ENCODE measurements around the gene DLGAP4.
A peak's percentile ranks its signal among the peaks of the same experiment; 100 is the strongest.

Gene DLGAP4

GRCh38 chr20:36384022-36384619 lies 78.0 kb downstream of the DLGAP4 start:
- DNase-seq = peak in 1 of 2 donors; percentile 10

DNA sequence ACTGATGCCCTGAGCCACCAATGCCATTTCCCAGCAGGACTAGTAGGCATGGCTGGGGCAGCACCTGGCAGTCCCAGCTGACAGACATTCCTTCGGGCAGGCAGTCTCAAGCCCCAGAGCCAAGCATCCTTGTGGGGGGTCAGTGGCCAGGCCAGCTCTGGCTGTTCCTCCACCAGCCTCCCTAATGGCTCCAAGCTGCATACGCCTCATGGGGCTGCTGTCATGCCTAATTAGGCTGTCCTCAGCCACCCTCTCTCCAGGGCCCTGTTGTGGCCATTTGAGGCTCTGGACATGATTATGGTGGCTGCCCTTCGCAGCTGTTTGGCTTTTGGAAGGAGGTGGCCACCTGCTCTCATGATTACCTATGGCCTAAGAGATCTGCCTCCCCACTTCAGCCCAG lies 79.4 kb downstream of the DLGAP4 start:
- DNase-seq = no peak

GRCh38 chr20:36386236-36386635 lies 80.1 kb downstream of the DLGAP4 start:
- DNase-seq = no peak

- no peak for DNase-seq
Observed at GRCh38 chr20:36390269-36390668, 84.1 kb downstream of the DLGAP4 start.

- DNase-seq = no peak
Observed at GRCh38 chr20:36390719-36391415, 84.7 kb downstream of the DLGAP4 start.

DNA sequence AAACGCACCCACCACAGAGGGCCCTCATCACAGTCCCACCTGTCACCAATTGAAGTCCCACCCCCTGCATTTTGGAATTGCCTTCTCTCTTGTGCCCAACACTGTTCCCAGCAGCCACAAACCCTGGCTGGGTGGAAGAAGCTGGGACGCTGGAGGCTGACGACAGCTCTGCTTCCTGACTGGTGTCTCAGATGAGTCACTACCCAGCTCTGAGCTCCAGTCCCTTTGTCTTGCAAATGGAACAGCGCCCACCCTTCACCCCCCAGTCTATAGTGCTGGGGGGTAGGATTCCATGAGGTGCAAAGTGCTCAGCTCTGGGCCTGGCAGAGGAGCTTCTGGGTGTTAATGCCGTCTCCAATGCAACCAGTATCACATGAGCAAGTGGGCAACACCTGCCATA lies 85.3 kb downstream of the DLGAP4 start:
- no peak for DNase-seq

- DNase-seq = no peak
Observed at GRCh38 chr20:36391955-36392354, 85.8 kb downstream of the DLGAP4 start.

- DNase-seq = no peak
Observed at GRCh38 chr20:36392989-36393388, 86.8 kb downstream of the DLGAP4 start.

GRCh38 chr20:36394340-36394965 lies 88.3 kb downstream of the DLGAP4 start:
- DNase-seq = no peak

- DNase-seq = no peak
Observed at GRCh38 chr20:36396340-36396739, 90.2 kb downstream of the DLGAP4 start.

- DNase-seq = no peak
Observed at GRCh38 chr20:36396847-36397630, 90.9 kb downstream of the DLGAP4 start.

- DNase-seq = no peak
Observed at GRCh38 chr20:36398515-36398914, 92.4 kb downstream of the DLGAP4 start.

- peak in 1 of 2 donors; percentile 15 for DNase-seq
Observed at GRCh38 chr20:36399147-36399968, 93.2 kb downstream of the DLGAP4 start.

GRCh38 chr20:36399969-36400545 lies 93.9 kb downstream of the DLGAP4 start:
- DNase-seq = no peak

DNA sequence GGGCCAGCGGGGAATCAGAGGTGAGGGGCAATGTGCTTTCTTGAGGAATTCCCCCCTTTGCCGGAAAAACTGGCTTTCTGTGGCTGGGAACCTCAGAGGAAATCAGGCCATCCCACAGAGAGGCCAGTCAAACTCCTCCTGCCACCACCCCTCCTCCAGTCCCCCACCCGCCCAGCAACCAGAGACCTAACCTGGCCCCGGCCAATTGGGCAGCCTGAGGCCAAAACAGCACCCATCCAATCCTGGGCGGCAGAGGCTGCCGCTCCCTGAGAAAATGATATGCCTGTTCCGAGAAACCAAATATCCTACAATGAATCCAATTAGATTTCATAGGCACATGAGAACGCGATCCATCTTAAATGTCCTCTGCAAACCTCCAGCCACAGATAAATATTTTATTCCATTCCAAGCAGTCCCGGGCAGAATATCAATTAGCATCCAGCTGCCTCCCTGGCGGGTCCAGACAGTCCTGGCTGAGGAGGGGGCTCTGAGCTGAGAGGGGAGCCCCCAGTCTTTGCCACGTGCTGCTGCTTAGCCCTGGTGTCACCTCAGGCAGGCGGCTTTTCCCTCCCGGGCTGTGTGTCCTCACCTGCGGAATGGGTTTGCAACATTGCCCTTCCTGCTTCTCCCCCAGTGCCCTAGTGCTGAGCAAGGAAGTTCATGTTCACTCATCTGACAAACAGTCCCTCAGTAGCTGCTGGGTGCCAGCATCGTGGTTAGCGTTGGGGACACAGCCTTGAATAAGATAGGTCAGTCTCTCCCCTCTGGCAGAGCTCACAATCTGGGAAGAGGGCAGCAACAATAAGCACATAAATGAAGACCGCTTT lies 95.0 kb downstream of the DLGAP4 start:
- DNase-seq = no peak

DNA sequence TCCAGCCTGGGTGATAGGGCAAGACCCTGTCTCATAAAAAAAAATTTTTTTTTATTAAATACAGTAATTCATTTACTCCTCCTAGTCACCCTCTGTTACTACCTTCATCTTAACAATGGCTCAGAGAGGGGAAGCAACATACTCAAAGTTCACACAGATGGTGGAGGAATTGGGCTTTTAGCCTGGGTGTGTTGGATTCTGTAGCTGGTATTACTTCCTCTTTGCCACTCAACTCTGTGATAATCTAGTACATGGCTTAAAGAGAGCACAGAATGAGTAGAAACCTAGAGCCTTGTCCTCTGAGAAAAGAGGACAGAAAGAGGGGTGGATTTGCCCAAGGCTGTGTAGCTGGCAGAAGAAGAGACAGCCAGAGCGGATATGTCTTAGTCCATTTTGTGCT lies 96.6 kb downstream of the DLGAP4 start:
- no peak for DNase-seq

DNA sequence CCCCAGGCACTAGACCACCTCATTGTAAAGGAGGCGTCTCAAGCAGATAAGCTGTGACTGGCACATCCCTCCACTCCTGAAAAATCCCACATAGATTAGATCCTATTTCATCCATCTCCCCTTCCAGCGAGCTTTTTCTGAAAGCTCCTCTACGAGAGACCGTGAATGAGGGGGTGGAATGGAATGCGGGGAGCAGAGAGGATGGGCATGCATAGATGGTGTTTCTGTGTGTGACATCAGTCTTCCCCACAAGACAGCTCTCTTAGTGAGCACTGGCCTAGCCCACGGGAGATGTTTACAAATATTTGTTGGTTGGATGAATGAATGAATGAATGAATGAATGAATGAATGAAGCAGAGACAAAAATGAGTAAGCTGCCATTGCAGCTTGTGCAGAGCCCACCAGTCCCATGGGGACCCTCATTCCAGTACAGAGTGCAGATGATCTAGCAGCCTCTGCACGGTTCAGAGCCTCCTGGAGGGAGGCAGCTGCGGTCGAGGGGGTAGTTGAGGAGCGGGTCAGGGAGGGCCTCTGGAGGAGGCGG lies 98.4 kb downstream of the DLGAP4 start:
- DNase-seq = no peak

DNA sequence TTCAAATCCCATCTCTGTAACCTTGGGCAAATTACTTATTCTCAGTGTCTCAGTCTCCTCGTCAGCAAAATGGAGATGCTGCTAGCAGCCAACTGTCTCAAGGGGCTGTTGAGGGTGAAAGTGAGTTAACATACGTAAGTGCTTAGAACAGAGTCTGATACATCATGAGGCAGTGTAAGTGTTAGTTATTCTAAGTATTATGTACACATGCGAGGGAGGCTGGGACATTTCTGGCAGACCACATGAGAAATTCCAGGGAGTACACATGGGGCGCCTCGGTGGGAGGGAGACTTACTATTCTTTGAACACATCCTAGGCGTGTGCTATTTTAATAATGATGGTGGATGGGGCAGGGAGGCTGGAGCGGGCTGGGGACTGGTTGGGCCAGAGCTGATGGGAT lies 99.1 kb downstream of the DLGAP4 start:
- no peak for DNase-seq

DNA sequence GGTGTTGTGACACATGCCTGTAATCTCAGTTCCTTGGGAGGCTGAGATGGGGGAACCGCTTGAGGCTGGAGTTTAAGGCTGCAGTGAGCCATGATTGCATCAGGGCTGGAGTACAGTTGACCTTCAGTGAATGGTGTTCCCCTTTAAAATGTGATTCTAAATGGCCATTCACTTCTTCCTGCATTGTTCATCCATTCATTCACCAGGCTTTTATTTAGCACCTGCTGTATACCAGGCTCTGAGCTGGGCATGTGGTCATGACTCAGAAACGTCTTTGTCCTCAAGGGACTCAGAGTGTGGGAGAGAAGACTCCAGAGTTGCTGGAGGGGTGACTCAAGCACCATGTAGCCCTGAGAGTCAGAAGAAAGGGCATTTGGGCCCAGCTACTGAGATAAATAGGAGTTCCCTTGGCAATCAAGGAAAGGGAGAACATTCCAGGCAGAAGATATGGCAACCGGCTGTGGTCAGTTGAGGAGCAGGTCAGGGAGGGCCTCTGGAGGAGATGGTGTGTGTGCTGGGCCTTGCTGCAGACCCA lies 101.1 kb downstream of the DLGAP4 start:
- no peak for DNase-seq

DNA sequence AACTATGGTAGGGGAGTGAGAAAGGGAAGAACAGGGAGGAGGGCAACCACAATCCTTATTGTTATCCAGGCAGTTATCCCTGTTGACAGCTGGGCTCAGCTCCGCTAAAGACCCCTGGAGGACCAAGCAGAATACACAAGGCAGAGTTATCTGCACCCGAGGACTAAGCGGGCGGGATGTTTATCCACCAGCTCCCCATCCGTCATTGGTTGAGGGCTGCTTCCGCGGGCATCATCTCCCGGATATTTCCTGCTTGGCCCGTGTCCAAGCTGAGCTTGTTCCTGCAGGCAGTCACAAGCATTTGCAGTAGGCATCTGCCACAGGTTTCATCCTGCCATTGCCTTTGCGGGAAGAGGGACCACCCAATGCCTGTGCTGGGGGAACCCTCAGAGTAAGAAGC lies 102.1 kb downstream of the DLGAP4 start:
- DNase-seq = no peak

Measured in CD4-positive, alpha-beta T cell treated with Interleukin-4 for 1 hour (primary cell).